Hepatocyte (in vitro differentiated cells): ENCODE results near the gene HS3ST5. TPM values are rescaled to one million over a fixed set of nuclear protein-coding genes. Genes with fewer than 3 reads are reported as not detected.
"Not testable (repeated sequence)": the region's sequence is repeated elsewhere in the genome, so short reads cannot be mapped to it uniquely, and the experiment has no call there.

ENCODE experiments used
- DNase-seq: peaks from one replicate; pipeline ENCODE4 v3.0.0-alpha.2; 2016; ENCODE audit warnings: low spot score
- H2AFZ ChIP-seq: fragments of 200-600 bp; sonication (generic); 2 replicates; pipeline ENCODE4 v1.6.0; 2016; ENCODE audit warnings: antibody characterized with exemption, mild to moderate bottlenecking
- H3K27ac ChIP-seq: fragments of 200-600 bp; sonication (generic); 2 replicates; pipeline ENCODE4 v1.5.1; 2016; ENCODE audit warnings: mild to moderate bottlenecking
- H3K27me3 ChIP-seq: fragments of 200-600 bp; sonication (generic); 2 replicates; pipeline ENCODE4 v1.6.1; 2016
- H3K36me3 ChIP-seq: fragments of 200-600 bp; sonication (generic); replicated peaks from 2 replicates; pipeline ENCODE4 v1.5.1; 2016; ENCODE audit warnings: low read depth; ENCODE audit not compliant: insufficient read depth
- H3K4me1 ChIP-seq: fragments of 200-600 bp; sonication (generic); 2 replicates; pipeline ENCODE4 v1.5.1; 2016; ENCODE audit warnings: mild to moderate bottlenecking, moderate library complexity; ENCODE audit not compliant: insufficient read depth
- H3K4me2 ChIP-seq: fragments of 200-600 bp; sonication (generic); 2 replicates; pipeline ENCODE4 v1.6.0; 2016
- H3K4me3 ChIP-seq: fragments of 200-600 bp; sonication (generic); 2 replicates; pipeline ENCODE4 v1.5.1; 2016; ENCODE audit warnings: mild to moderate bottlenecking
- H3K79me2 ChIP-seq: fragments of 200-600 bp; sonication (generic); 2 replicates; pipeline ENCODE4 v1.6.0; 2017; ENCODE audit warnings: mild to moderate bottlenecking
- H3K9me2 ChIP-seq: fragments of 200-600 bp; sonication (generic); replicated peaks from 2 replicates; pipeline ENCODE4 v1.6.0; 2017; ENCODE audit warnings: mild to moderate bottlenecking; ENCODE audit not compliant: insufficient read depth
- H3K9me3 ChIP-seq: fragments of 200-600 bp; sonication (generic); 2 replicates; pipeline ENCODE4 v1.5.1; 2016; ENCODE audit warnings: low read depth, mild to moderate bottlenecking
- H4K20me1 ChIP-seq: fragments of 200-600 bp; sonication (generic); 2 replicates; pipeline ENCODE4 v1.6.0; 2016; ENCODE audit warnings: mild to moderate bottlenecking; ENCODE audit not compliant: insufficient read depth, poor library complexity, severe bottlenecking
- CTCF ChIP-seq: fragments of 200-600 bp; sonication (generic); IDR thresholded peaks from 2 replicates; pipeline ENCODE4 v1.5.1; 2016; ENCODE audit warnings: antibody characterized with exemption, mild to moderate bottlenecking; ENCODE audit not compliant: poor library complexity
- EZH2 ChIP-seq: fragments of 200-600 bp; sonication (generic); IDR thresholded peaks from 2 replicates; pipeline ENCODE4 v1.6.1; 2016; ENCODE audit warnings: antibody characterized with exemption, mild to moderate bottlenecking, borderline replicate concordance
- EZH2phosphoT487 ChIP-seq: fragments of 200-600 bp; sonication (generic); IDR thresholded peaks from one replicate; pipeline ENCODE4 v1.6.1; 2018; ENCODE audit warnings: antibody characterized with exemption, mild to moderate bottlenecking, low read depth, moderate library complexity; ENCODE audit not compliant: unreplicated experiment, severe bottlenecking
- WGBS: methylation state at CpG from one replicate; pipeline ENCODE4 v1.1.6; 2016; ENCODE audit warnings: low lambda C conversion rate; ENCODE audit errors: missing lambda C conversion rate; 5-methylcytosine and 5-hydroxymethylcytosine counted together
- polyA plus RNA-seq: library from polyadenylated mRNA; unstranded; fragments of >200 nt; fragmentation: Nextera tagmentation; extraction: Ambion mirVana; gene quantifications from 2 replicates; pipeline ENCODE4 v1.2.1, GENCODE V29; 2016
- total RNA-seq: library from RNA; depleted of rRNA; stranded (reverse); fragments of >200 nt; gene quantifications from 2 replicates; pipeline ENCODE4 v1.2.3, GENCODE V29; 2014

HS3ST5 gene
- total and polyA plus RNA-seq, 2 experiments from 2014 or later: 0.73 to 1.4 TPM

- Histone ChIP-seq H3K27ac (no peak overlapping the region), H3K9me2 (no peaks in the 10 kb centered on the region), H3K4me2 (no peak overlapping the region)
Observed at GRCh38 chr6:114319749-114320148, 23.1 kb downstream of the HS3ST5 start.

GRCh38 chr6:114315831-114316595 lies 26.8 kb downstream of the HS3ST5 start:
- Histone ChIP-seq H3K4me1 (no peaks in the 10 kb centered on the region), H3K9me2 (no peaks in the 10 kb centered on the region), H2AFZ (no peak overlapping the region), H3K79me2 (no peaks in the 10 kb centered on the region), H4K20me1 (no peaks in the 10 kb centered on the region), H3K9me3 (no peaks in the 10 kb centered on the region), H3K4me2 (no peak overlapping the region), H3K27ac (no peak overlapping the region), H3K36me3 (no peaks in the 10 kb centered on the region), H3K4me3 (no peak overlapping the region), H3K27me3 (no peaks in the 10 kb centered on the region)
- WGBS: 83% methylated on average over 5 of the region's 5 CpGs
- TF ChIP-seq EZH2phosphoT487 (no peak), CTCF (no peak), EZH2 (no peak)
- DNase-seq: no peak

More at GRCh38 chr6:114319749-114320148, 23.1 kb downstream of the HS3ST5 start:
- Histone ChIP-seq H4K20me1 (no peaks in the 10 kb centered on the region), H3K4me3 (no peak overlapping the region), H3K27me3 (no peaks in the 10 kb centered on the region), H2AFZ (no peak overlapping the region), H3K4me1 (no peaks in the 10 kb centered on the region), H3K36me3 (no peaks in the 10 kb centered on the region), H3K9me3 (no peaks in the 10 kb centered on the region), H3K79me2 (no peaks in the 10 kb centered on the region)
- TF ChIP-seq EZH2 (no peak), CTCF (no peak), EZH2phosphoT487 (no peak)
- DNase-seq: no peak
- 87% methylated on average over 3 of the region's 3 CpGs for WGBS

- H3K27ac ChIP-seq, H3K4me2 ChIP-seq, H3K9me2 ChIP-seq, H3K9me3 ChIP-seq, H3K27me3 ChIP-seq, H4K20me1 ChIP-seq, H3K36me3 ChIP-seq, DNase-seq, H3K4me1 ChIP-seq, H3K4me3 ChIP-seq, H3K79me2 ChIP-seq, H2AFZ ChIP-seq: not testable (repeated sequence)
- 95% methylated on average over 6 of the region's 6 CpGs for WGBS
Observed at GRCh38 chr6:114313816-114314215, 29.0 kb downstream of the HS3ST5 start.

GRCh38 chr6:114312931-114313330 lies 29.9 kb downstream of the HS3ST5 start:
- no peak overlapping the region for H3K27ac ChIP-seq

More at GRCh38 chr6:114312931-114313330, 29.9 kb downstream of the HS3ST5 start:
- no peaks in the 10 kb centered on the region for H3K9me2 ChIP-seq
- no peak for TF ChIP-seq CTCF
- TF ChIP-seq EZH2: no peak
- no peak for TF ChIP-seq EZH2phosphoT487
- no peak overlapping the region for H3K4me2 ChIP-seq
- H3K79me2 ChIP-seq: no peaks in the 10 kb centered on the region
- no peaks in the 10 kb centered on the region for H3K27me3 ChIP-seq
- DNase-seq: no peak
- H4K20me1 ChIP-seq: no peaks in the 10 kb centered on the region
- H3K4me3 ChIP-seq: no peak overlapping the region
- H3K9me3 ChIP-seq: no peaks in the 10 kb centered on the region
- H3K36me3 ChIP-seq: no peaks in the 10 kb centered on the region
- WGBS: 93% methylated on average over 4 of the region's 4 CpGs
- no peak overlapping the region for H2AFZ ChIP-seq
- no peaks in the 10 kb centered on the region for H3K4me1 ChIP-seq
